H1 (cell line): ENCODE measurements around the gene MT1G. TPM values are rescaled to one million over a fixed set of nuclear protein-coding genes. Genes with fewer than 3 reads are reported as not detected.

ENCODE experiments used
- CTCF ChIA-PET: fragments of 300-600 bp; sonication (Branson Sonifier 250); formaldehyde crosslinking; loops from one replicate; lab custom pipeline; 2021; ENCODE audit not compliant: partially characterized antibody; lab: Charles Lee
- POLR2A ChIA-PET: fragments of 300-600 bp; sonication (Branson Sonifier 250); formaldehyde crosslinking; loops from one replicate; lab custom pipeline; 2021; ENCODE audit warnings: inconsistent platforms; ENCODE audit not compliant: partially characterized antibody; lab: Charles Lee
- DNase-seq, 2 experiments: peaks; one replicate each; pipeline versions ENCODE4 v3.0.0 to v3.0.0-alpha.2; 2010 to 2022; ENCODE audit warnings: low spot score in 2 of 2, low read depth in 1 of 2, mixed read lengths in 1 of 2
- FAIRE-seq: peaks from 2 replicates; lab custom pipeline; 2011; peaks lifted over from hg19 to GRCh38; lab: Jason Lieb, UNC
- H2AFZ ChIP-seq: 2 replicates; pipeline ENCODE4 v1.8.1; 2012; ENCODE audit warnings: low read length, inconsistent platforms
- H2AK5ac ChIP-seq: 2 replicates; pipeline ENCODE4 v1.6.1; 2013; ENCODE audit warnings: low read depth, low read length
- H2BK120ac ChIP-seq: replicated peaks from 2 replicates; pipeline ENCODE3; 2013; ENCODE audit warnings: low read depth, low read length, inconsistent platforms
- H2BK12ac ChIP-seq: 2 replicates; pipeline ENCODE4 v1.6.1; 2013; ENCODE audit warnings: low read depth, low read length
- H2BK15ac ChIP-seq: 2 replicates; pipeline ENCODE4 v1.6.1; 2013; ENCODE audit warnings: low read length
- H2BK20ac ChIP-seq: 2 replicates; pipeline ENCODE4 v1.6.1; 2013; ENCODE audit warnings: low read length
- H2BK5ac ChIP-seq: 2 replicates; pipeline ENCODE4 v1.6.1; 2013; ENCODE audit warnings: low read depth, low read length
- H3K14ac ChIP-seq: 2 replicates; pipeline ENCODE4 v1.6.1; 2013; ENCODE audit warnings: inconsistent platforms; ENCODE audit not compliant: insufficient read length
- H3K18ac ChIP-seq: 2 replicates; pipeline ENCODE4 v1.6.1; 2013; ENCODE audit warnings: low read length; ENCODE audit errors: extremely low read depth
- H3K23ac ChIP-seq: 2 replicates; pipeline ENCODE4 v1.6.1; 2013; ENCODE audit warnings: inconsistent platforms; ENCODE audit not compliant: insufficient read length
- H3K23me2 ChIP-seq: 2 replicates; pipeline ENCODE4 v1.6.1; 2013; ENCODE audit warnings: low read depth, low read length
- H3K27ac ChIP-seq: 2 replicates; pipeline ENCODE4 v1.6.1; 2011; ENCODE audit warnings: low read depth, low read length, inconsistent platforms
- H3K27me3 ChIP-seq, 4 experiments: replicated peaks in 1 of 4; 1 replicate in 1 of 4; 2 replicates in 3 of 4; pipeline versions ENCODE4 v1.6.1 to v1.8.1; 2011 to 2013; ENCODE audit warnings: low read length in 3 of 4, mild to moderate bottlenecking in 3 of 4, inconsistent platforms in 2 of 4, mixed read lengths in 2 of 4, moderate library complexity in 1 of 4; ENCODE audit not compliant: control insufficient read depth in 3 of 4, insufficient read depth in 3 of 4; ENCODE audit errors: extremely low read depth in 1 of 4
- H3K36me3 ChIP-seq, 4 experiments: 2 replicates each; pipeline versions ENCODE4 v1.6.1 to v1.8.1; 2011 to 2013; ENCODE audit warnings: mild to moderate bottlenecking in 4 of 4, low read length in 3 of 4, moderate library complexity in 2 of 4, control low read depth in 1 of 4, inconsistent platforms in 1 of 4; ENCODE audit not compliant: insufficient read depth in 4 of 4, control insufficient read depth in 2 of 4
- H3K4ac ChIP-seq: replicated peaks from 2 replicates; pipeline ENCODE3; 2013; ENCODE audit warnings: low read length, low read depth, mixed read lengths, inconsistent platforms; ENCODE audit not compliant: insufficient read length
- H3K4me1 ChIP-seq, 4 experiments: replicated peaks in 1 of 4; 1 replicate in 1 of 4; 2 replicates in 3 of 4; pipeline versions ENCODE4 v1.6.1 to v1.8.1; 2011 to 2013; ENCODE audit warnings: low read length in 3 of 4, inconsistent platforms in 2 of 4, mixed read lengths in 1 of 4; ENCODE audit not compliant: insufficient read depth in 4 of 4, control insufficient read depth in 3 of 4
- H3K4me2 ChIP-seq, 2 experiments: 2 replicates each; pipeline versions ENCODE4 v1.6.1 to v1.8.1; 2011 to 2013; ENCODE audit warnings: low read depth in 2 of 2, low read length in 2 of 2, control low read depth in 1 of 2, inconsistent platforms in 1 of 2, mild to moderate bottlenecking in 1 of 2; ENCODE audit not compliant: insufficient read depth in 1 of 2
- H3K4me3 ChIP-seq, 4 experiments: fragments of 200-600, 300-600 bp in 1 of 4; sonication (generic), shearing (Covaris generic), sonication (Bioruptor Twin) in 1 of 4; 2 replicates each; pipeline versions ENCODE4 v1.5.1 to v1.8.1; 2011 to 2016; ENCODE audit warnings: low read length in 4 of 4, low read depth in 3 of 4, control low read depth in 2 of 4, inconsistent platforms in 2 of 4, mild to moderate bottlenecking in 2 of 4, mixed read lengths in 1 of 4, moderate library complexity in 1 of 4; ENCODE audit not compliant: insufficient read depth in 2 of 4; ENCODE audit errors: extremely low read depth in 1 of 4
- H3K56ac ChIP-seq: replicated peaks from 2 replicates; pipeline ENCODE3; 2013; ENCODE audit warnings: low read depth, mild to moderate bottlenecking, mixed read lengths, low read length, inconsistent platforms; ENCODE audit not compliant: insufficient read length
- H3K79me1 ChIP-seq: 2 replicates; pipeline ENCODE4 v1.6.1; 2013; ENCODE audit warnings: low read depth, low read length, control low read depth
- H3K79me2 ChIP-seq, 2 experiments: 2 replicates each; pipeline versions ENCODE4 v1.6.1 to v1.8.1; 2012 to 2013; ENCODE audit warnings: low read length in 2 of 2, mild to moderate bottlenecking in 2 of 2, inconsistent platforms in 1 of 2; ENCODE audit not compliant: insufficient read depth in 2 of 2, control insufficient read depth in 1 of 2
- H3K9ac ChIP-seq, 4 experiments: replicated peaks in 1 of 4; 1 replicate in 1 of 4; 2 replicates in 3 of 4; pipeline versions ENCODE4 v1.6.1 to v1.8.1; 2011 to 2013; ENCODE audit warnings: low read depth in 3 of 4, low read length in 3 of 4, control low read depth in 2 of 4, mild to moderate bottlenecking in 2 of 4, moderate library complexity in 2 of 4, inconsistent platforms in 1 of 4; ENCODE audit errors: extremely low read depth in 1 of 4
- H3K9me3 ChIP-seq, 2 experiments: 2 replicates each; pipeline versions ENCODE4 v1.6.1 to v1.8.1; 2012 to 2013; ENCODE audit warnings: mild to moderate bottlenecking in 2 of 2, moderate library complexity in 2 of 2, control low read depth in 1 of 2, inconsistent platforms in 1 of 2, low read depth in 1 of 2, low read length in 1 of 2, mixed read lengths in 1 of 2; ENCODE audit not compliant: insufficient read depth in 2 of 2
- H4K20me1 ChIP-seq, 2 experiments: replicated peaks in 1 of 2; 2 replicates each; pipeline versions ENCODE3 to v1.8.1; 2011 to 2013; ENCODE audit warnings: inconsistent platforms in 2 of 2, low read length in 2 of 2, mild to moderate bottlenecking in 1 of 2; ENCODE audit not compliant: insufficient read depth in 2 of 2, control insufficient read depth in 1 of 2
- H4K5ac ChIP-seq: 2 replicates; pipeline ENCODE4 v1.6.1; 2013; ENCODE audit warnings: low read length, low read depth, mixed read lengths, inconsistent platforms; ENCODE audit not compliant: insufficient read length
- H4K8ac ChIP-seq: 2 replicates; pipeline ENCODE4 v1.8.0; 2013; ENCODE audit warnings: mild to moderate bottlenecking, moderate library complexity, low read length, inconsistent platforms; ENCODE audit not compliant: insufficient read depth; ENCODE audit errors: extremely low read depth
- H4K91ac ChIP-seq: replicated peaks from 2 replicates; pipeline ENCODE3; 2013; ENCODE audit warnings: low read length, mixed read lengths, inconsistent platforms; ENCODE audit not compliant: insufficient read length
- CBX5 ChIP-seq: fragments of 300-800, 300-1000 bp; sonication (generic); IDR thresholded peaks from 2 replicates; pipeline ENCODE4 v1.7.1; 2016; ENCODE audit warnings: antibody characterized with exemption, low read length, low read depth
- CBX8 ChIP-seq: fragments of 300-800, 300-1000 bp; sonication (generic); IDR thresholded peaks from 2 replicates; pipeline ENCODE4 v1.7.1; 2016; ENCODE audit warnings: low read depth, low read length, borderline replicate concordance
- MAX ChIP-seq: IDR thresholded peaks from 2 replicates; pipeline ENCODE4 v1.6.1; 2012; ENCODE audit warnings: inconsistent platforms
- RNF2 ChIP-seq: fragments of 200-900, 300-1000 bp; sonication (generic); IDR thresholded peaks from 2 replicates; pipeline ENCODE4 v1.7.1; 2016; ENCODE audit warnings: borderline replicate concordance, low read depth, mild to moderate bottlenecking, antibody characterized with exemption, low read length; ENCODE audit not compliant: poor library complexity, severe bottlenecking; ENCODE audit errors: missing control alignments
- SUZ12 ChIP-seq: fragments of 200-600 bp; sonication (generic); IDR thresholded peaks from 2 replicates; pipeline ENCODE4 v1.6.1; 2012; ENCODE audit warnings: mild to moderate bottlenecking, inconsistent platforms, low read length, moderate library complexity, mixed read lengths
- TEAD4 ChIP-seq: IDR thresholded peaks from 2 replicates; pipeline ENCODE4 v1.6.1; 2012; ENCODE audit warnings: low read depth, low read length, inconsistent platforms, mixed read lengths
- YY1 ChIP-seq: IDR thresholded peaks from 2 replicates; pipeline ENCODE4 v1.6.1; 2011; ENCODE audit warnings: low read depth, mild to moderate bottlenecking, low read length
- WGBS, 2 experiments: shearing (Covaris generic) in 1 of 2; methylation state at CpG; one replicate each; pipeline versions ENCODE4 v1.1.6 to v1.1.7; 2013 to 2015; ENCODE audit warnings: low lambda C conversion rate in 2 of 2, mixed read lengths in 2 of 2, inconsistent platforms in 1 of 2, low coverage in 1 of 2, missing lambda C conversion rate in 1 of 2; ENCODE audit not compliant: insufficient replicate concordance in 2 of 2, insufficient coverage in 1 of 2, insufficient read length in 1 of 2; ENCODE audit errors: extremely low coverage in 1 of 2, missing lambda C conversion rate in 1 of 2; 5-methylcytosine and 5-hydroxymethylcytosine counted together
- polyA plus RNA-seq, 7 experiments: library from polyadenylated mRNA; depleted of rRNA in 3 of 7; stranded (reverse) in 5 of 7; unstranded in 2 of 7; fragments of >200 nt in 5 of 7; fragments of 200-250 nt in 2 of 7; gene quantifications; 1 replicate in 5 of 7; 2 replicates in 1 of 7; 4 replicates in 1 of 7; pipeline versions ENCODE4 v1.2.1 to v1.2.3, GENCODE V29; 2011 to 2013; ENCODE audit warnings: missing spikeins in 2 of 7, mixed read lengths in 2 of 7
- total RNA-seq: library from RNA; stranded (reverse); fragmentation: NEBNext Ultra II Directional; extraction: Animal tissue kit (Norgen Biotek cat#: 25700); gene quantifications from 2 replicates; pipeline ENCODE4 v1.2.1, GENCODE V29; 2021
- TF ChIP-seq, protein P1 (sequence below): IDR thresholded peaks from 2 replicates; pipeline ENCODE4 v1.6.1; 2012; ENCODE audit warnings: inconsistent platforms

The MT1G gene
- total and polyA plus RNA-seq, 2 of the 8 experiments (the other 6 are each of a cell fraction or from before 2014, with no cell fraction given), result 17.7 to 515 TPM

GRCh38 chr16:56647641-56648431, 20.0 kb downstream of the MT1G start:
- Histone ChIP-seq H3K4me3 (peak overlapping the region in 3 of 4 experiments; percentile 19 to 48 (median 20); a peak in 5 of 8 replicates), H2BK20ac (no peak overlapping the region), H2AK5ac (no peak overlapping the region), H3K56ac (no peak overlapping the region), H3K79me2 (no peaks in the 10 kb centered on the region), H4K5ac (no peak overlapping the region), H3K79me1 (no peaks in the 10 kb centered on the region), H3K36me3 (no peaks in the 10 kb centered on the region), H2AFZ (peak overlapping the region; percentile 50; the same call in 1 of the 2 replicates), H3K23ac (no peak overlapping the region), H4K8ac (no peak overlapping the region), H2BK15ac (no peak overlapping the region), H3K4me1 (peaks cover 0 to 14% (median 7%) of the 10 kb centered on the region in 4 experiments; a peak in 6 of 7 replicates), H3K23me2 (peaks cover 4% of the 10 kb centered on the region; the same call in 1 of the 2 replicates), H2BK5ac (no peak overlapping the region), H3K9me3 (no peaks in the 10 kb centered on the region), H4K91ac (no peak overlapping the region), H3K4me2 (peak overlapping the region; percentile 25 to 59), H3K9ac (no peak overlapping the region), H3K18ac (no peak overlapping the region), H2BK12ac (no peak overlapping the region; the same call in 1 of the 2 replicates), H3K14ac (no peak overlapping the region), H3K27ac (no peak overlapping the region), H3K4ac (no peak overlapping the region), H4K20me1 (peaks cover 4 to 10% of the 10 kb centered on the region in 2 experiments), H3K27me3 (peaks cover 57 to 87% (median 77%) of the 10 kb centered on the region in 4 experiments), H2BK120ac (no peak overlapping the region)
- CTCF ChIA-PET, result interaction anchor here (0.6 to 3.3 kb wide), 10 partner anchors 9 to 274 kb away, joined by 3 to 13 read pairs (median 4); partner anchors contain the start of gene MT1A
- DNase-seq (peak in 1 of 2 experiments; percentile 68), FAIRE-seq (no peak)
- POLR2A ChIA-PET, result interaction anchor here (0.8 to 1.3 kb wide), 5 partner anchors 8 to 26 kb away, joined by 3 to 5 read pairs (median 3); partner anchors contain the start of gene MT1H
- WGBS, 2 experiments, result 18% methylated on average over 32 of the region's 33 CpGs; no CpG with 5 or more reads in 1 of the 2 experiments
- peak; percentile 65; the same call in 1 of the 2 replicates for TF ChIP-seq MAX
- TF ChIP-seq, protein P1, sequence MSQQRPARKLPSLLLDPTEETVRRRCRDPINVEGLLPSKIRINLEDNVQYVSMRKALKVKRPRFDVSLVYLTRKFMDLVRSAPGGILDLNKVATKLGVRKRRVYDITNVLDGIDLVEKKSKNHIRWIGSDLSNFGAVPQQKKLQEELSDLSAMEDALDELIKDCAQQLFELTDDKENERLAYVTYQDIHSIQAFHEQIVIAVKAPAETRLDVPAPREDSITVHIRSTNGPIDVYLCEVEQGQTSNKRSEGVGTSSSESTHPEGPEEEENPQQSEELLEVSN, result peak; percentile 83
- no peak for TF ChIP-seq TEAD4
- TF ChIP-seq SUZ12, result peak; percentile 71
- TF ChIP-seq RNF2, result peak; percentile 69
- TF ChIP-seq CBX5, result no peak
- 0 out of 2 replicates have a peak, but pooled peaks have one; percentile 6 for TF ChIP-seq YY1
- TF ChIP-seq CBX8, result no peak
